Globus pallidus (tissue), 1 donor: ENCODE data around the gene MYO1F.

Experiments used
- DNase-seq: peaks from one replicate; pipeline ENCODE4 v3.0.0-alpha.2; 2015; ENCODE audit warnings: low spot score

The MYO1F gene

DNA sequence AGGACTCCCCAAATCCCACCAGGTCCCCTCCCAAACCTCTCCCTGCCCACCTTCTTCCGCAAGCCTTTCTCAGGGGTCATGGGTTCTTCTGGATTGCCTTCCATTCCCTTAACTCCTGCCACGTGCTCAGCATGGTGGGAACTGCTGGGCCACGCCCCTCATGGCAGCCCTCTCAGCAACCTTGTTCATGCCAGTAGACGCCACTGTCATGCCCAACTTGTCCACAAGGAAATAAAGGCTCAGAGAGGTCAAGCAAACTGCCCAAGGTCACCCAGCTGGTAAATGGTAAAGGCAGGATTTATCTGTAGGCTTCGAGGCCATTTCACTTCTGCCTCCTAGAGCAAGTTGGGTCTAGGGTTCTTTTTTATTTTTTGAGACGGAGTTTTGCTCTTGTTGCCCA, 85.7 kb downstream of the MYO1F start:
- DNase-seq = no peak

DNA sequence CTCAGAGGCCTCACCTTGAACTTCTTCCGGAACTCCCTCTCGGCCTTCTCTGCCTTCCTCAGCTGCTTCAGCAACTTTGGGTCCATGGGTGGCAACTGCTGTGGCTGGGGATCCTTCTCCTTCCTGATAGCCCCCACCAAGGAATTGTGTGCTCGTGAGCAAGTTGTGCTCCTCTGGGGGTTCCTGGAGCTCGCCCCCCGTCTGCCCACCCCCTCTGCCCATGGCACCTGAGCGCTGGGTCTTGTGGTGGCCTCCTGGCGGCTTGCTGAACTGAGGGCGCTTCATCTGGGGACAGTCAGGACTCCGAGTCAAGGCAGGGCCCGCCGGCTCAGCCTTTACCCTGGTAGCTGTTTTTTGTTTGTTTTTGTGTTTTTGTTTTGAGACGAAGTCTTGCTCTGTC, 86.4 kb downstream of the MYO1F start:
- DNase-seq = no peak

DNA sequence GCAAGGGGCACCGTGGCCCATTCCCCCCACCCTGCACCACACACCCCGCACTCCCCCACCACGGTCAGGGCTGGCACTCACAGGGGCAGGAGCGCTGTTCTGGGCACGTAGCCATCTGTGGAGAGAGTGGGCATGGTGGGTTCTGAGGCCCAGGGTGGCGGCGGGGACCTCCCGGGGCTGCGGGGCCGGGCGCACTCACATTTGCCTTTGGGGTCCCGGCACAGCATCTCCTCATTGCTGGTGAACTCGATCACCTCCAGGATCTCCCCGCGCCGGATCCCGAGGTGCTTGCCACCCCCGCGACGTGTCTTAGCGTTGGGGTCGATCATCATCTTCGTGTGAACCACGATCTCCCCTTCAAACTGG, 86.9 kb downstream of the MYO1F start:
- no peak for DNase-seq

DNA sequence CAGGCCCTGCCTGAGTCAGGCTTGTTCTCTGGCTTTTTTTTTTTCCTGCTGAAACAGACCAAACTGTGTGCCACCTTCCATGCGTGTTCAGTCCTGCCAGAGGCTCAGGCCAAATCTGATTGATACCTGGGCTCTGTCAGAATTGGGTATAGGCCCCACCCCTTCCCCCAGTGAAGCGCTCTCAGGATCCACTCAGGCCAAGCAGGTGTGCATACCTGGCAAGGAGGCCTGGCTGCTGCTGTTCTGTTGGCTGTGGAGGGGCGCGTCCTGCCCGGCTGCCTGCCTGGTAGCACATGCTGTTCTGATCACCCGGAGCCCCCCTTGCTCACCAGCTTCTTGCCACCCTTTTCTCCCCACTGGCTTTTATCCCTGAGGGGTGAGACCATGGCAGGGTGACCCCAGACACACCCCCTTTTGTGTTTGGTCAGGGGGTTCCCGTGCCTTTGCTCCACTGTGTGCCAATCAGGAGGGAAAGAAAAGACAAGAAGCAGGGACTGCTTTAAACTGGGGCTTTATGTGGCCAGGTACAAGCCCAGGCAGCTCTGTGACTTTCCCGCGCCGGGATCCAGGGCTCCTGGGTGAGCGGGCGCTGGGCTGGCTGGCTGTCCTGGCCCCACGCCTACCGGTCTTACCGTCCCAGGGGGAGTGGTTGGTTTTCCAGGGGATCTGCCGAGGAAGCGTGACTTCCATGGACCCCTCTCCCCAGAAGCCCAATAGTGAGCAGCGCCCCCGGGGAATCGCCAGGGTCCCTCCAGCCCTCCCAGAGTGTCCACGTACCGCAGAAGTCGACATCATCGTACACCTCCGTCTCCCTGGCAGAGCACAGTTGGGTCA, 87.5 kb downstream of the MYO1F start:
- no peak for DNase-seq

DNA sequence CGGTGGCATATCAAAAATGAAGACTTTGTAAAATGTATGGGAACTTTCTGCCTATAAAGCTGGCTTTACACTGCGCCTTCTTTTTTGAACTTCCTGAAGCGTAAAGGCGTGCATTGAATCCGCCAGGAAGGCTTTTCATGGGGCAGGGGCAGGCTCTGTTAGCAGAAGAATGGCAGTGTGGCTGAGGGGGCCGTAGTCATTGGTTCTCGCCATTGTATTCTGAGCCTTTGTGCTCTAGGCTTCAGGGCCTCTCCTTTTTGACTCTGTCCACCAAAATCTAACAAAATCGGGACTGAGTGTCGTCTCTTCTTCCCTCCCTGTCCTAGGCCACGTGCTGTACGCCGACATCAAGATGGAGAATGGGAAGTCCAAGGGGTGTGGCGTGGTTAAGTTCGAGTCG, 88.9 kb downstream of the MYO1F start:
- DNase-seq = no peak

DNA sequence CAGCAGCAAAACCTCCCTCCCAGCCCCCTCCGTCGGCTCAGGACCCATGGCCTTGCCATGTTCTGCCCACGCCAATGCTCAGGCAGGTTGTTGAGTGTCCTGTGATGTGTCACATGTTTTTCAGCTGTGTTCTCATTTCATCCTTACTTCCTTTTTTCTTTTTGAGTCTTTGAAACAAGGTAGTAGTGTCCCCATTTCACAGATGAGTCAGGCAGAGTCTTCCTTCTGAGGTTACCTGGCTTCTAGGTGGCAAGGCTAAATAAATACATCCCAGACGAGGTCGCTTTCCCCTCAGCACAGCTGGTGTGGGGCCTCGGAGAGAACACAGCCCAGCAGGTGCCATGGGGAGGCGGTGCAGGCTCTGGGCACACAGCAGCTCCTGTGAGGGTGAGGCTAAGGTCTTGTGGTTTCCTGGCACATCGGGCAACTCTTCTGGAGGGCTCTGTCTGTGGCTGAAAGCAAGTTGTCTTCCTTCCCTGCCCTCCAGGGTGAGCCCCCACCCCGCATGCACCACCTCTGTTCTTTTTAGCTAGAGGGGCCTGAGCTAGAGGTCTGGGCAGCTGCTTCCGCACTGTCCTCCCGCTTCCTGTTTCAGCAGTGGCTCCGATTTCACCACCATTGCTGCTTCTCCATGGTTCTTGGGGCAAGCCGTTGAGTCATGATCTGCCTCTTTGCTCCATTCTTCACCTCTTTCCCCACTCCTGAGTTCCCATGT, 89.9 kb downstream of the MYO1F start:
- DNase-seq = peak; percentile 65

DNA sequence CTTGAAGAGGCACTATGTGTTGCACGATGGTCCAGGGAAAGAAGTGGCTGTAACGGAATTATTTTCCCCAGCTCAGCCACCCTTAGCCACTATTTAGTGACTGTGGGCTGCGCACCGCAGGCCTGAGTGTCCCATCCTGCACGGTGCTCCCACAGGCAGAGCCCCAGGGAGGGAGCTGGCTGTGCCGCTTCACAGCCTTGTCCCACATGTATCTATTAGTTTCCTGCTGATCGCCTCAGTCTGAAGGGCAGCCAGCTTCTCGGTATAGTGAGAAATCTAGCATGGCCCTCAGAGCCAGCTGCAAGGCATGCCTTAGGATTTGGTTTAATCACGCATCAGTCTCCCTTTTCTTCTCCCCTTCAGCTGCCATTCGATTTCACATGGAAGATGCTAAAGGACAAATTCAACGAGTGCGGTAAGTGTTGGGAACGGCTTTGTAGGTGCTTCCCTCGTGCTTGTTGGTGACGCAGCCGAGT, 90.5 kb downstream of the MYO1F start:
- DNase-seq = no peak

DNA sequence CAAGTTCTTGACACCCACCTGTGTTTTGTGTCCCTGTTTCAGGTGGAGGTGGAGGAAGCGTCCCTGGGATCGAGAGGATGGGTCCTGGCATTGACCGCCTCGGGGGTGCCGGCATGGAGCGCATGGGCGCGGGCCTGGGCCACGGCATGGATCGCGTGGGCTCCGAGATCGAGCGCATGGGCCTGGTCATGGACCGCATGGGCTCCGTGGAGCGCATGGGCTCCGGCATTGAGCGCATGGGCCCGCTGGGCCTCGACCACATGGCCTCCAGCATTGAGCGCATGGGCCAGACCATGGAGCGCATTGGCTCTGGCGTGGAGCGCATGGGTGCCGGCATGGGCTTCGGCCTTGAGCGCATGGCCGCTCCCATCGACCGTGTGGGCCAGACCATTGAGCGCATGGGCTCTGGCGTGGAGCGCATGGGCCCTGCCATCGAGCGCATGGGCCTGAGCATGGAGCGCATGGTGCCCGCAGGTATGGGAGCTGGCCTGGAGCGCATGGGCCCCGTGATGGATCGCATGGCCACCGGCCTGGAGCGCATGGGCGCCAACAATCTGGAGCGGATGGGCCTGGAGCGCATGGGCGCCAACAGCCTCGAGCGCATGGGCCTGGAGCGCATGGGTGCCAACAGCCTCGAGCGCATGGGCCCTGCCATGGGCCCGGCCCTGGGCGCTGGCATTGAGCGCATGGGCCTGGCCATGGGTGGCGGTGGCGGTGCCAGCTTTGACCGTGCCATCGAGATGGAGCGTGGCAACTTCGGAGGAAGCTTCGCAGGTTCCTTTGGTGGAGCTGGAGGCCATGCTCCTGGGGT, 91.5 kb downstream of the MYO1F start:
- DNase-seq = no peak

DNA sequence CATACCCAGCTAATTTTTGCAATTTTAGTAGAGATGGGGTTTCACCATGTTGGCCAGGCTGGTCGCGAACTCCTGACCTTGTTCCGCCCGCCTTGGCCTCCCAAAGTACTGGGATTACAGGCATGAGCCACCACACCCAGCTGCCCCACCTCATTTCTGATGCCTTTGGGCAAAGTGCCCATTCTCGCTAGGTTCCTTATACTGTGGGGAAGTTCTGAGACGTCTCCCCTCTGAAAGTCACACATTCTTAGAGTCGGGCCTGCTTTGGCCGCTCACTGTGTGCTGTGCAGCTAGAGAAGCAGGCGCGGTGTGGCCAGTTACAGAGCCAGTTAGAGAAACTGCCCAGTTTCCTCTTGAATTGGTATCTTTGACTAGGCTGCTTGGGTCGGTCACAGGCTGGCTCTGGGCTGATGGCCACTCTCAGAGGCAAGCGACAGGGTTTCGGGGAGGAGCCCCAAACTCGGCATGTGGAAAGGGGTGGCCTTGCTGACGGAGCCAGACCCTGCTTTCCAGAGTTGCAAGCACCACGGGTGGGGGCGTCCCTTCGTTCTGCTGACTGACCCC, 92.8 kb downstream of the MYO1F start:
- peak; percentile 60 for DNase-seq

DNA sequence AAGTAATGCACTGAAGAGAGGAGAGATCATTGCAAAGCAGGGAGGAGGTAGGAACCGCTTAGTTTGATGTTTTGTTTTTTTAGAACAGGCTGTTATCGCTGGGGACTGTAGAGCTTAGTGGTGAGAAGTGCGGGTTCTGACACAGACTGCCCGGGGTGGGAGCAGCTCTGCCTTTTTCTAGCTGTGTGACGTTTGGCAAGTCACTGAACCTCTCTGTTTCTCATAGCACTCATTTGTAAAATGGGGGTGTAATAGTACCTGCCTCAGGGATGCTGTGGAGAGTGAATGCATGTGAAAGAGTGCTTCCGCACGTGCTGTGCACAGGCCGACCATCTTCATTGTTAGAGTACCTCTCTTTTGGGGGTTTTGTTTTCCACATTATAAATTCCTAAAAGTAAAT, 94.1 kb downstream of the MYO1F start:
- DNase-seq = no peak

DNA sequence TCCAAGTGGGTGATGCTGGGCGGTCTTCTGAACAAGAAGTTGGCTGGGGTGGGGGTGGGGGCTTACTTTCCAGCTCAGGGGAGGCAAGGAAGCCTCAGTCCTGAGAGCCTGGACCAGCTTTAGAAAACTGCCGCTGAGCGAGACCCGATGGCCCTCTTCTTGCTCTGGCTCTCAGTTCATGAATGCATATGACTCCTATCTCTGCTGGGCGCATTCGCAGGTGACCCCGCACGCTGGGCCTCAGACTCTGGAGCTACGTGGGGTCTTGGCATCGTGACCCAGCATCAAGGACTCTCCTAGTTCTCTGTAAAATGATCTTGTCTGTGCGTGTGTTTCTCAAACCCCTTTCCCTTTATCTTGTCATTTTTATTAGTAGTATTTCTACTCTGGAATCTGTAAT, 94.5 kb downstream of the MYO1F start:
- no peak for DNase-seq

DNA sequence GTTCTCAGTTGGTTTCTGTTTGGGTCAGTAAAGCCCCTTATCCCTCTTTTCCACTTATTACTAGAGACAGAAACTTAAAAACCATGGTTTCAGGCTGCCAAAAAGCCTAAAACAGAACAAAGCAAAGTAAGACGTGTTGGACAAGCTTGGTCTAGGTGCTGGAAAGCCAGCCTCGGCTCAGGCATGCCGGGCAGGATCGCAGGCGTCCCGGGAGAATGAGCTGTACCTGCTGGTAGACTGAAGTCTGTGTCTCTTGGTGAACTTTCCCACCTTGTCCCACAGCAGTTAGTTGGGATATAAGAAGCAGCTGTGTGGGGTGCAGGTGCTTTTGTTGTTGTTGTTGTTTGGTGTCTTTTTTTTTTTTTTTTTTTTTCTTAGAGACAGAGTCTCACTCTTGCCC, 95.6 kb downstream of the MYO1F start:
- no peak for DNase-seq

DNA sequence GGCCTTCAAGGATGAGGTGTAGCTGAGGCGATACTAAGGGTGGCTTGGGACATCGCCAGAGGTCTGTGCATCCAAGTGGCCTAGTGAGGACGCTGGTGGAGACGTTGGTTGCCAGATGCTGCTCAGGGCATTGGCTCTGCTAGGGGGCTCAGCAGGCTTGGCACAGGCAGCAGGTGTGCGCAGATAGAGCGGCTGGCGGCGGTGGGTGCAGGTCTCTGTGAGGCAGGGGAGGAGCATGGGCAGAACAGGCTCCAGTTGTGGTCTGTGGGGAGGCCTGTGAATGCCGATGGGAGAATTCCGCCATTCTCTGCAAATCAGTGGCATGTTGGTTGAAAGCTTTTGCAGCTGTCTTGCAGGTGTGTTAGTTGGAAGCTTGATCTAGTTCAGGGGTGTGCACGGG, 96.0 kb downstream of the MYO1F start:
- no peak for DNase-seq

DNA sequence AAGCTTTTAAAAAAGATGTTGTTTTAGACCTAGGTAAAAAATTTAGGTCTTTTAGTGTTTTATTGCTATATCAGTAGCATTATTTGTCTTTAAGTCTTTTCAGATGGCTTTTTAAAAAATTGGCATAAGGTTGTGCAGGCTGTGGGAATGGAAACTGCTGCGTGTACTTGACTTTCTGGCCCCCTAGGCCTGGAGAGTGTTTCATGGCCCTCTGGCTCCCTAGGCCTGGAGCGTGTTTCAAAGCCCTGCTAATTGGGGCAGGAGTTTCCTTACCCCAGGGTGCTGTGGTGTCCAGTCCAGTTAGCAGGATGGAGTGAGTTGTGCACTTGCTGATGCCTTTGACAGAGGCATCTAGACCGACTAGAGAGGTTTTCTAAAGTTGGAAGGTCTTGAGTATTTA, 98.6 kb downstream of the MYO1F start:
- no peak for DNase-seq

DNA sequence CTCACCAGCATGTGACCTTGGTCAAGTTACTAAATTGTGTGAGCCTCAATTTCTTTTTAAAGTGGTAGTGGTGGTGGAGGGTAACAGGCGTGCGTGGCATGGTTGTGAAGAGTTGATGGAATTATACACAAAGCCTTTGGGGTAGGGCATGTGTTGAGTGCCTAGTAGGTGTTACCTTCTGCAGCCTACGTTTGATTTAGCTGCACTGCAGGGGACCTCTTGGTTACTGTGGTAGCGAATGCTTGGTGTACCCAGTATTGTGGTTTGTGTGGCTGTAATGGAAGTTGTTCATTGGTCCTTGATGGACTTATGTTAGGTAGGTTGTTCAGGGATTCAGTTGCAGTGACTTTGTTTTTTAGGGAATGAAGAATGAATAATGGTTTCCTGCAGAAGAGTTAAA, 99.4 kb downstream of the MYO1F start:
- DNase-seq = no peak

DNA sequence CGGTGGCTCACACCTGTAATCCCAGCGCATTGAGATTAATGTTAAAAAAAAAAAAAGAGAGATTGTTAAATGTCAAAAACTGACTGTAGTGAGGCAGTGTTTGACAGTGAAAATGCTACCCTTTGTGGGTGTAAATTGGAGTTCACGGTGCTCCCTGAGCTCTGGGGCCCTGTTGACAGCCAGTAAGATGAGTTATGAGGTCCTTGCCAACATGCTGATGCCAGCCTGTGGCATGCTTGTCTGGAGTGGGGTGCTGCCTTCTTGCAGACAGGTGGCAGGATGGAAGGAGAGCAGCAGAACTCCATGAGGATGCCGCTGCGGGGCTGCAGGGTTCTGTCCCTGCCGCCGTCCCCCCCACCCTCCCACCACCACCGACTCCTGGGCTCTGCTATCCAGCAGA, 100.7 kb downstream of the MYO1F start:
- DNase-seq = no peak

DNA sequence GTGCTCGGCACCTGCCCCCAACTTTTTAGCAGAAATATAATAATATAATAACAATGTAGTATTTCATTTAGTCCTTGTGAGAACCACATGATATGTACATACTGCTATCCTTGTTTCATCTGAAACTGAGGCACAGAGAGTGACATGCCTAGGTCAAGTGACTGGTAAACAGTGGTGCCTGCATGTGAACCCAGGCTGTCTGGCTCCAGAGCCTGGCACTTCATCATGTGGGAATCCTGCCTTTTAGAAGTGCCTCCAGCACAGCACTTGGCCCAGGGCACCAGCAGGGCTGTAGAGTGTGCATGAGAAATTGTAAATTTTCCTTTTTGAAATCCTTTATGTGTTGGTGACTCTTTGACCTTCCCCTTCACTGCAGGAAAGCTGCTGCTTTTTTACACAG, 102.2 kb downstream of the MYO1F start:
- no peak for DNase-seq

DNA sequence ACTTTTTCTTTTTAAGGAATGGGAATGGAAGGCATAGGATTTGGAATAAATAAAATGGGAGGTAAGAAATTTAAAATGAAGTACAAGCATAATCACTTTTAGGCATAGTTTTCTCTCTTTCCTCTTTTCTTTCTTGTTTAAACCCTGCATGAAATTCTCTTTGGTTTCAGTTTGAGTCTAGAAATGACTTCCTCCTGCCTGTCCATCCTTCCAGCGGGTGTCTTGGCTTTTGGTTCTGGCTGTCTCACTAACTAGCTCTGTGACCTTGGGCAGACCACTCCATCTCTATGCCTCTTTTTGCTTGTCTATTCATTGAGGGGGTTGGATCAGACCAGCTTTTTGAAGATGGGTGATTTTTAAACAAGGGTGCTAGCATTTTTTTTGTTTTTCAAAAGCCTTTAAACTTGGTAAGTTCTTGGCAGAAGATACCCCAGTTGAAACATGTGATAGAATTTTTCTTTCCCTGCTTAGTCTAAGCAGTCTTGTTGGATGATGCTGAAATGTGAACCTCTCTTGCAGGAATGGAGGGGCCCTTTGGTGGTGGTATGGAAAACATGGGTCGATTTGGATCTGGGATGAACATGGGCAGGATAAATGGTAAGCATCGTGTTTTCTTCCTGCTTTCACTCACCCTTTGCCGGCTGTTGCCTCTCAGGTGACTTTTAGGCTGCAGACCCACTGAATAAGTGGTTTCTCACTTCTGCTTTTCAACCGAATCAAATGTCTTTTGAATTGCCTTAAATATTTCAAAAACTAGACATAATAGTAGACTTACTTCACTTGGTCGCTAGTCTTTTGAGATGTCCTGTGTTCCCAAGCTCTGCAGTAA, 103.4 kb downstream of the MYO1F start:
- peak; percentile 55 for DNase-seq
